GM21390 (cell line): Measurements from ENCODE around the gene POLE.

Experiments used
- ATAC-seq: cut with Tn5 transposase; IDR thresholded peaks from one replicate; pipeline ENCODE4 v1.9.1; 2021; ENCODE audit not compliant: unreplicated experiment

POLE gene

GRCh38 chr12:132677492-132677891 lies 9.7 kb downstream of the POLE start:
- ATAC-seq = no peak

DNA sequence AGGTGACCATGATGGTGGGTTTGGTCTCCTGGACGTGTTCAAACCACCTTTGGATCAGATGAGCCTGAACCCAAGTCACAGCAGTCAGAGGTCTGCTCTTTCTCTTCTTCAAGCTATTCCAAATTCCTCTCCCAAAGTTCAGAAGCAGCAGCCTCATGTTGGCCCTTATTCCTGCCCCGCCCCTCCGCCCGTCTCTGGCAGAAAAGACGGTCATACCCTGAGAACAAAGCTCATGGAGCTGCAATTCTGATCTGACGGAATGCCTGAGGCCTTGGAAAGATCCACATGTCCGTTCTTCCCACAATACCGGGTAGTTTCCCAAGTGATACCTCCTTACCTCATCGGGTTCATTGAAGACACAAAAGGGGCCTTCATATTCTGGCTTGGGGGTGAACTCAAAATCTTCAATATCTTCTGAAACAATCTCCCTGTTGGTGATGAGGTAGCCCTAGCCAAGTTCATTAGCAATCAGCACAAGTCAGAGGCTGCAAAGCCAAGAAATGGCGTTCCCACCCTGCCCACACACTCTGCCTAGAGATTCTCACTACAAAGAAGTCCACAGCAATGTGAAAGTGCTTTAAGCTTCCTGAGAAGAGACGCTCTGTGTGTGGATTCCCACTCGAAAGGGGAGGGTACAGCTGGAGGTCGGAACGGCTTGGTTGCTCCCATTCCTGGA lies 11.2 kb downstream of the POLE start:
- no peak for ATAC-seq

DNA sequence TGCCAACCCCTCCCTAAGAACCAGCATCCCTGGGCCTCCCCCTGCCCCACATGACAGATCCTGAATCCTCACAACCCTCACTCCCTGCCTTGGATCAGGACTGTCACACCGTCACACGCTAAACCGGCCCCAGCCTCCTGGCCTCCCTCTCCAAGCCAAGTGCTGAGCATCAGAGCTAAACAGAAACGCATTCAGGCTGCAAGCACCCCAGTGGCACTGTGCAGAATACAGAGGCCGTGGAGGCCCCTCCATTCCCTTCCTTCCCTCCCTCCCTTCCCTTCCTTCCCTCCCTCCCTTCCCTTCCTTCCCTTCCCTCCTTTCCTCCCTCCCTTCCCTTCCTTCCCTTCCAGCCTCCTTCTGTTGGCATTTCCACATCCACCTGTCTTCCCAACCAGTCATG lies 12.6 kb downstream of the POLE start:
- no peak for ATAC-seq

DNA sequence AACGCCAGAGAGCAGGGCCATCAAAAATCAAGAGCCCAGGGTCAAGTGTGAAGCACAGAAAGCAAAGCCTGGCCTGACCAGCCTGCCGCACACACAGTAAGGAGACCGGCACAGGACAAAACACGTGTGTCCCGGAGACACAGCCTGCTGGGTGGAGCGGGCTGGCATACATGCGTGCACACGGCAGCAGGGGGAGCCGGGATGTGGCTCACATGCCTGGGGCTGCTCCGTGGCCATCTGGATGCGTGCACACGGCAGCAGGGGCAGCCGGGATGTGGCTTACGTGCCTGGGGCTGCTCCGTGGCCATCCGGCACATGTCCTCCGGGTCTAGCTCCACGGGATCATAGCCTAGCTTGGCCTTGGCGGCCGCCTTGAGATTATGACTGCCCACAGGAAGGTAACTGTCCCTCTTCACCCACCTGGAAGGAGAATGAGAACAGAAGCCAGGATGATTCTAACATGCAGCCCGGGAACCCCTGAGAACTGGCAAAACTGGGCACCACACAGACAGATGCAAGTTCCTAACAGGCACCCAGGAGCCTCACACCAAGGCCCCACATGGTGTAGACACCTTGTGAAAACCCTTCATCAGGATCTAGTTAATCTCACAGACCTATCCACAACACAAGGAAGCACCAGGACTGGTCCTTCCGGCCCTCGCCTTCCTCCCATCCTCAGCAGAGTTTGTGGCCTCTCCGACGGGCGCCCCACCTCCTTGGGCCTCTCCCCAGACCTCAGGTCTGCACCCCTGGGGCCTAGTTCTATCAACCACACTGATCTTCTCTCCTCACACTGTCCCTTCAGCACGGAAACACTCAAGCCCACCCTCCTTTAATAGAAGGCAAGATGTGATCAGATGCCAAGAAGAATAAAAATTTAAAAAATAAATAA lies 13.6 kb downstream of the POLE start:
- ATAC-seq = no peak

- no peak for ATAC-seq
These were observed 14.5 kb downstream of the POLE start for GRCh38 chr12:132672678-132673077.

DNA sequence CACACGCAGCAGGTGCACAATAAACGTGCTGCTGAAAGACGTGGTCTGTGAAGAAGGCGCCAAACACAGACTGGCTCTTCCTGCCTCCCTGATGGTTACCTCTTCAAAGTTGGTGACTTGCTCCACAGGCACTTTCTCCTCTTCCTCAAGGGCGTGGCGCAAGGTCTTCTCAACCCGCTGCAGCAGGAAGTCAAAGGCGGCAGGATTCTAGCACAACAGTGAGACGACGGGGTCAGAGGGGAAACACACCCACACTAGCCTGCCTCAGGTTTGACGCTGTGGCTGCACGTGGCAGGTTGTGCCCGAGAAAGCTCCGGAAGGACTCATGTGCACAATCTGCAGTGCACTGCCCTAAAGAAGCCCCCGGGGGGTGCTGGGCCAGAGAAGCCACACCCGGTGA lies 15.0 kb downstream of the POLE start:
- no peak for ATAC-seq

- ATAC-seq = no peak
These were observed 17.8 kb downstream of the POLE start for GRCh38 chr12:132669166-132669879.

DNA sequence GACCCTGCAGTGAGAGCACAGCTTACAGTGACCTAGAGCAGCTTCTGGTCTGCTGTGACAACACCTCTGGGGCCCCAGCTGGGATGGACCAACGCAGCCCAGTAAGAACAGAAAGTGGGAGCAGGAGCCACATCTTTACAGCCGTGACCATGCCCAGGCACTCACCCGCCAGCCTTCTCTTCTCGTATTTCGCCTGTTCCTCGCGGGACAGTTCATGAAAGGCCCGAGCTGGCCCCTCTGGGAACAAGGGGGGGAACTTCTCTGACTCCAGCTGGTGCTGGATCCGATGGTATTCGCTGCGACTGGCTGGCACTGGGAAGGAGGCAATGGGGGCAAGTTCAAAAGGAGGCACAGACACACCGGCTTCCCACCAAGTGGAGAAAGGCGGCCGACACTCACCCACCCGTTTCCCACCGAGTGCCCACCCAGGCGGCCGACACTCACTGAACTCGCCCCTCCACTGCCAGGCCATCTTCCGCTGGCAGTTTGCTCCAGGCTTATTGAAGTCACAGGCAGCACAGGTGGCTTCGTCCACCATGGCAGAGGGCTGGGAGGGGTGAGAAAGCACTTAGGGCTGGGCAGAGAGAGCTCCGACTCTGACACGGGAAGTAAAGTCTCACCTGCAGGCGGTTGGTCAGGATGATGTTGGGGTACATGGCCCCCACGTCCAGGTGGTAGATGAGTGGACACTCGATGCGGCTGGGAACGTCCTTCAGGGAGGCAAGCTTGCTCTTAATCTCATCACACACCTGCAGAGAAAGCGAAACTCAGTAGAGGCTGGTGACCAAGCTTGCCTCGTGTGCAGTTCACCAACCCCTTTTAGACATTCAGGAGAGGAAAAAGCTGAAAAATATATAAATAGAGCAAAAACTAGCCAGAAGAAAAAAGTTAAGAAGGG lies 18.7 kb downstream of the POLE start:
- no peak for ATAC-seq

DNA sequence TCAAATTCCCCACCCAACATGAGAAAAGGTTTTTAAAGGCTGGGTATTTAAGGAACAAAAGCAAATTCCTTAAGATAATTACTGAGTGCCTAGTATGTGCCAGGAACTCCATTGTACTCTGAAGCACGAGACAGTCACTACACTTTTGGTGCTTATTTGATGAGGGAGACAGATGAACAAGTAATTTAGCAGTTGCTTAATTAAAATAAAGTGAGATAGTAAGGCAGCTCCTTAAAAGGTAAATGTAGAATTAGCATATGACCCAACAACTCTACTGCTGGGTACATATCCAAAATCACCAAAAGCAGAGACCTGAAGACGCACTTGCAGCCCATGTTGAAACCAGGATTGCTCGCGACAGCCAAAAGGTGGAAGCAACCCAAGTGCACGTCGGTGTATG lies 21.3 kb downstream of the POLE start:
- no peak for ATAC-seq

- ATAC-seq = no peak
These were observed 22.0 kb downstream of the POLE start for GRCh38 chr12:132665149-132665491.

GRCh38 chr12:132664206-132665148 lies 22.7 kb downstream of the POLE start:
- ATAC-seq = no peak

DNA sequence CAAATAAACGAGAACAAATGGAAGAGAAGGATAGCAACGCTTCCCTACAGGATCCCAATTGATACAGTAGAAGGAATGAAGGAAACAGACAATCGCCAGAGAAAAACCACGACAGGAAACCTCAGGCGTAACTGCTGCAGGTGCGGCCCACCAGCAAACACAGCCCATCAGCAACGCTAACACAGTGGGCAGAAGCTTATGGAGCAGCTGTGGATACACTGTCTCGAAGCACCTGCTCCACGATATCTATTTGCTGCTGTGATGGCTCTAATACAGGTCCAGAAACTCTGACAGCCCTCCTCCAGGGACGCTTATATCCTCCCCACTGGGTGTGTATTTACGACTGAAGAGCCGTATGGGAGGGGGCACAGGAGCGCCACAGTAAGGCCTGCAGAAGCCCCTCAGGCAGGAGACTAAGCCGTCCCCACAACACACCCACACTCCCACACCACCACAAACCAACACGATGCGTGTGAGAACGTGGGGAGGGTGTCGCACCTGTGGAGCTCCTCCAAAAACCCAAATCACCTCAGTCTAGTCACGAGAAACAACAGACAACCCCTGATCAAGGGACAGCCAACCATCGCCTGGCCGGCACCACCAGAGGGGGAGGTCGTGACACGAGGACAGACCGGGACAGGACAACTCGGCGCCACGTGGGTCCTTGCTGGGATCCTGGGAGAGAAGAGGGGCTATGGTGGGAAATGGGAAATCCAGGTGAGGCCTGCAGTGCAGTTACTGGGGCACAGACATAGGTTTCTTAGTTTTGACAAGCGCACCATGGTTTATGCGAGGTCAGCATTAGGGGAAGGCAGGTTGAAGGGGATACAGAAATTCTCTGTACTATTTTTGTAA lies 24.0 kb downstream of the POLE start:
- ATAC-seq = no peak

DNA sequence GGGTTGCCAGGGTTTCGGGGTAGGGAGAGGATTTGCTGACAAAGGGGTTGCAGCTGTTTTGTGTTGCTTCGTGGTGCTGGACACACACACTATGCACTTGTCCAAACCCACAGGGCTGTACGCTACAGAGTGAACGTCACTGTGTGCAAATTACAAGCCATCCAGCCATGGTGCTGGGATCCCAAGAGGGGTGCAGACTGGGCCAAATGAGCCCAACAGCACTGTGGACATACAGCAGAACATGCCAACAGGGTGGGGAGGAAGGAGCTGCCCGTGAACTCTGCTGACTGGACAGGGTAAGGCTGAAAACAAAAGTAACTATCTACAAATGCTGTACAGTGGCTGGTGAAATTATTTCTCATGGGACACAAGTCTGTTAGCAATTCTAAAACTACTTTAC lies 25.2 kb downstream of the POLE start:
- no peak for ATAC-seq

DNA sequence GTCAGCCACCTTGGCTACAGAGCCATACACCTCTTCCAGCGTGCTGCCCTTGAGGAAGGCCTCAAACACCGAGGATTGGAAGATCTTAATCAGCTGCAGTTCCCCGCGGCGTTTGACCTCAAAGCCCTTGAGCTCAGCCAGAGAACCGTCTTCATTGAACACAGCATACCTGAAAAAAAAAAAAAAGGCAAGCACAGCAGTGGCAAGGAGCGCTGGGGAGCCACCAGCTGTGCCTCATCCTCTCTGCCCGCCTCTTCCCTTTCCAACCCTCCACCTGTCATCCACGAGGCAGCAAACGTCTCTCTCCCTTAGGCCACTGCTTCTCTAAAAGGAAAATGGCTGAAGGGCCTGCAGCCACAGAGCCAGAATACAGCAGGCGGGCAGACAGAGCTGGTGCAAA lies 26.1 kb downstream of the POLE start:
- ATAC-seq = no peak

DNA sequence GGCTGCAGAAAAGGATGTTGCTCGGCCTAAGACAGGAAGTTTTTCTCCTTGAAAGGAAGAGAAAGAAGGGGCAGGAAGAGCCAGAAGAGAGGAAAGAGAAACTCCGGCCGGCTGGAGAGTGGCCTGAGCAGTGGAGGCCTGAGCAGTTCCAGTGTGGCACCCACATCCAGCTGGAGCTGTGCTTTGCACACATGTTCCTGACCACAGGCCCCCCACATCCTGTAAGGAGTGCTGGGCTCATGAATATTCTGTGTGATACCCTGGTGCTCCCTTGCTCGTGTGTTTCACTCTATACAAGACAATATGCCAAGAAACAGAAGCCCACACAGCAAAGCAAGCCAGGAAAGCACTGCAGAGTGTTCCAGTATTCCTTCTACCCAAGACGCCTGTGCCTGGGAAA lies 27.1 kb downstream of the POLE start:
- ATAC-seq = no peak

DNA sequence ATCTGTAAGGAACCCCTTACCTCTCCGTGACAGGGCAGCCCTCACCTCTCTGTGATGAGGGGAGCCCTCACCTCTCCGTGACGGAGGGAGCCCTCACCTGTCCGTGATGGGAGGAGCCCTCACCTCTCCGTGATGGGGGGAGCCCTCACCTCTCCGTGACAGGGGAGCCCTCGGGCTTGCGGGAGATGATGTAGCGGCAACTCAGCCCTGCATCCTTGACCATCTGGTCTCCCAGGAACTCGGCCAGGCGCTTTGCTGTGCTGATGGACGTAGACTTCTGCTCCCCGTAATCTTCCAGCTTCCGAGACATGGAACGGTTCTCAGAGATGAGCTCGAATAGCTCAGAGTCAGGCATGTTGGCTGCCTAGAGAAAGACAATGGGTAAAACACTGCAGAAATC lies 28.0 kb downstream of the POLE start:
- no peak for ATAC-seq

GRCh38 chr12:132658149-132658894 lies 28.8 kb downstream of the POLE start:
- no peak for ATAC-seq

DNA sequence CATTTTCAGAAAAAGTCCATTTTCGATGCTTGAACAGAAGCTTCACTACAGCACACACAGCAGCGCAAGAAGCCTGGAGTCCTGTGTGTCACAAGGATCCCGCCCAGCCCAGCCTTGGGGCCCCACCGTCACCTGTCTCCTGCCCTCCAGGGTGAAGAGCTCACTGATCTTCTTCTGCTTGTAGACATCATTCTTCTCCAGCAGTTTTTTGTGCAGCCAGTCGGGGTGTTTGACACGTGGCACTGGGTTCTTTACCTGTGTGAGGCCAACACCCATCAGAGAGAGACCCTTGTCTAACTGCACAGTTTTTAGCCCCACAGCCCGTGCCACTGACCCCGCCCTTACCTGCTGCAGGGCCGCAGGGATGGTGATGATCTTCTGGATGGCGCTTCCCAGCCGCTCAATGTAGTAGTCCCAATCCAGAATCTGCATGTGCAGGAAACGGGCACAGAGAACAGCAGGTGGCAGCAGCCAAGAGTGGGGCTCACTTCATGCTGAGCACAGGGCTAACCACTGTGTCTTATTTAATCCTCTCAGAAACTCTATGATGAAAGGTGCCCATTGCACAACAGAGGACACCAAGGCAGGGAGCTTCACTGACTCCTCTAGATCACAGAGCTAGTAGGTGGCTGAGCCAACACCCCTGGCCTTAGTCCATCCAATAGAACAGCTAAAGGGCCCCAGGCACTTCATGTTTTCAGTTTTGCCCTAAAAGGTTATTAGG lies 30.0 kb downstream of the POLE start:
- no peak for ATAC-seq
